ENCODE results near the gene ULK4. TPM values are rescaled to one million over a fixed set of nuclear protein-coding genes. Genes with fewer than 3 reads are reported as not detected.

The ULK4 gene
- total RNA-seq, 1 experiment from 2014 or later = 4.2 TPM

GRCh38 chr3:41328926-41329325 is 633.0 kb downstream of the ULK4 start:
- intact Hi-C loops (cut with micrococcal nuclease; ENCODE audit: unreplicated experiment) = no loop called here
- Histone ChIP-seq H3K27me3 (replicated peaks; ENCODE audit: control insufficient read depth, insufficient read depth, low read length) (no peaks in the 10 kb centered on the region), H3K4me3 (ENCODE audit: low read depth, low read length) (no peak overlapping the region), H3K36me3 (ENCODE audit: control insufficient read depth, insufficient read depth, low read length) (no peaks in the 10 kb centered on the region), H3K4me1 (peaks cover 24% of the 10 kb centered on the region), H3K9me3 (no peaks in the 10 kb centered on the region)
- no peaks in the 10 kb centered on the region for H3K36me3 Mint-ChIP-seq (ENCODE audit: insufficient read depth, unreplicated experiment)
- no peak for DNase-seq
- H3K27ac Mint-ChIP-seq (ENCODE audit: unreplicated experiment) = no peak overlapping the region
- no TSS peak for BruUV-seq (replicated peaks)
- no peak overlapping the region for H3K4me3 Mint-ChIP-seq (ENCODE audit: unreplicated experiment)
- TF ChIP-seq CTCF (IDR thresholded peaks at IDR 0.05; ENCODE audit: insufficient read depth in 1 of 2, low read depth in 1 of 2, low read length in 1 of 2, severe bottlenecking in 1 of 2, unreplicated experiment in 1 of 2) = no peak
- no peaks in the 10 kb centered on the region for H3K27me3 Mint-ChIP-seq (ENCODE audit: insufficient read depth, unreplicated experiment)
- POLR2A ChIA-PET = no interaction called here
- CTCF ChIA-PET = no interaction called here
- no peaks in the 10 kb centered on the region for H3K9me3 Mint-ChIP-seq (ENCODE audit: unreplicated experiment)
- H3K4me1 Mint-ChIP-seq (ENCODE audit: low read depth, unreplicated experiment) = peaks cover 31% of the 10 kb centered on the region

GRCh38 chr3:41327718-41328117 is 634.2 kb downstream of the ULK4 start:
- Mint-ChIP-seq H3K27ac (ENCODE audit: unreplicated experiment) (peak overlapping the region; percentile 20), H3K4me1 (ENCODE audit: low read depth, unreplicated experiment) (peaks cover 31% of the 10 kb centered on the region), H3K9me3 (ENCODE audit: unreplicated experiment) (no peaks in the 10 kb centered on the region), H3K36me3 (ENCODE audit: insufficient read depth, unreplicated experiment) (no peaks in the 10 kb centered on the region), H3K27me3 (ENCODE audit: insufficient read depth, unreplicated experiment) (no peaks in the 10 kb centered on the region), H3K4me3 (ENCODE audit: unreplicated experiment) (peak overlapping the region; percentile 22)
- no TSS peak for BruUV-seq (replicated peaks)
- no peak for TF ChIP-seq CTCF (IDR thresholded peaks at IDR 0.05; ENCODE audit: insufficient read depth in 1 of 2, low read depth in 1 of 2, low read length in 1 of 2, severe bottlenecking in 1 of 2, unreplicated experiment in 1 of 2)
- intact Hi-C loops (cut with micrococcal nuclease; ENCODE audit: unreplicated experiment) = loop anchor here (2.0 kb wide), 1 partner anchor 53 kb away; no protein-coding TSS in a partner anchor
- ChIA-PET CTCF (no interaction called here), POLR2A (no interaction called here)
- Histone ChIP-seq H3K9me3 (no peaks in the 10 kb centered on the region), H3K36me3 (ENCODE audit: control insufficient read depth, insufficient read depth, low read length) (no peaks in the 10 kb centered on the region), H3K4me3 (ENCODE audit: low read depth, low read length) (no peak overlapping the region), H3K4me1 (peaks cover 24% of the 10 kb centered on the region), H3K27me3 (replicated peaks; ENCODE audit: control insufficient read depth, insufficient read depth, low read length) (no peaks in the 10 kb centered on the region)
- DNase-seq = peak in 1 of 2 experiments; percentile 43

- no peaks in the 10 kb centered on the region for H3K27me3 ChIP-seq (replicated peaks; ENCODE audit: control insufficient read depth, insufficient read depth, low read length)
- H3K27ac Mint-ChIP-seq (ENCODE audit: unreplicated experiment) = no peak overlapping the region
- H3K4me1 Mint-ChIP-seq (ENCODE audit: low read depth, unreplicated experiment) = peaks cover 30% of the 10 kb centered on the region
- intact Hi-C loops (cut with micrococcal nuclease; ENCODE audit: unreplicated experiment) = no loop called here
- H3K27me3 Mint-ChIP-seq (ENCODE audit: insufficient read depth, unreplicated experiment) = no peaks in the 10 kb centered on the region
- DNase-seq = no peak
- ChIA-PET POLR2A (no interaction called here), CTCF (no interaction called here)
- H3K4me3 ChIP-seq (ENCODE audit: low read depth, low read length) = no peak overlapping the region
- no peak for TF ChIP-seq CTCF (IDR thresholded peaks at IDR 0.05; ENCODE audit: insufficient read depth in 1 of 2, low read depth in 1 of 2, low read length in 1 of 2, severe bottlenecking in 1 of 2, unreplicated experiment in 1 of 2)
- H3K4me1 ChIP-seq = peaks cover 23% of the 10 kb centered on the region
- H3K36me3 ChIP-seq (ENCODE audit: control insufficient read depth, insufficient read depth, low read length) = no peaks in the 10 kb centered on the region
- no peaks in the 10 kb centered on the region for H3K36me3 Mint-ChIP-seq (ENCODE audit: insufficient read depth, unreplicated experiment)
- no peaks in the 10 kb centered on the region for H3K9me3 ChIP-seq
- no TSS peak for BruUV-seq (replicated peaks)
- H3K9me3 Mint-ChIP-seq (ENCODE audit: unreplicated experiment) = no peaks in the 10 kb centered on the region
- H3K4me3 Mint-ChIP-seq (ENCODE audit: unreplicated experiment) = no peak overlapping the region
Measured at GRCh38 chr3:41324156-41324475, 637.8 kb downstream of the ULK4 start.
